Breast epithelium (tissue), 4 donors: ENCODE data around the gene C7orf57. TPM values are rescaled to one million over a fixed set of nuclear protein-coding genes. Genes with fewer than 3 reads are reported as not detected.

Experiments
- DNase-seq, 2 donors: peaks; one replicate each; pipeline ENCODE4 v3.0.0-alpha.2; 2019; ENCODE audit warnings: low spot score in 2 of 2
- H3K27ac ChIP-seq, 2 donors: fragments of 200-600 bp; sonication (generic) in 1 of 2; one replicate each; pipeline ENCODE4 v1.5.1; 2016 to 2019; ENCODE audit warnings: mild to moderate bottlenecking in 1 of 2
- H3K27me3 ChIP-seq, 2 donors: fragments of 200-600 bp; sonication (generic) in 1 of 2; one replicate each; pipeline versions ENCODE4 v1.5.1 to v1.6.0; 2017 to 2019; ENCODE audit warnings: control low read depth in 1 of 2, mild to moderate bottlenecking in 1 of 2
- H3K36me3 ChIP-seq: fragments of 200-600 bp; one replicate; pipeline ENCODE4 v1.5.1; 2019
- H3K4me1 ChIP-seq, 2 donors: fragments of 200-600 bp; sonication (generic); one replicate each; pipeline ENCODE4 v1.5.1; 2016 to 2019; ENCODE audit warnings: control low read depth in 1 of 2
- H3K4me3 ChIP-seq, 3 donors: fragments of 200-600 bp; sonication (generic); 1 replicate in 2 of 3; 2 replicates in 1 of 3; pipeline ENCODE4 v1.5.1; 2016 to 2019; ENCODE audit warnings: mild to moderate bottlenecking in 3 of 3, moderate library complexity in 2 of 3
- H3K9me3 ChIP-seq, 2 donors: fragments of 200-600 bp; sonication (generic) in 1 of 2; one replicate each; pipeline ENCODE4 v1.5.1; 2016 to 2019; ENCODE audit warnings: control low read depth in 1 of 2
- CTCF ChIP-seq, 3 donors: fragments of 450-650 bp; IDR thresholded peaks; one replicate each; pipeline ENCODE4 v1.5.1; 2016 to 2017; ENCODE audit warnings: antibody characterized with exemption in 3 of 3, mild to moderate bottlenecking in 3 of 3, moderate library complexity in 3 of 3
- POLR2A ChIP-seq: fragments of 450-650 bp; IDR thresholded peaks from one replicate; pipeline ENCODE4 v1.6.1; 2016; ENCODE audit warnings: antibody characterized with exemption, mild to moderate bottlenecking, moderate library complexity
- POLR2AphosphoS5 ChIP-seq, 3 donors: sonication (generic); formaldehyde crosslinking; IDR thresholded peaks; one replicate each; pipeline ENCODE4 v1.6.1; 2017; ENCODE audit warnings: antibody characterized with exemption in 3 of 3
- intact Hi-C: fragments of 100-400 bp; cut with DNase I; formaldehyde crosslinking; loops from one replicate; pipeline ENCODE4 v1.15.1; 2023; ENCODE audit warnings: low total_unique reads
- total RNA-seq, 3 donors: library from RNA; depleted of rRNA; stranded (reverse); fragments of >200 nt; gene quantifications; one replicate each; pipeline ENCODE4 v1.1.0, GENCODE V29; 2016

The C7orf57 gene
- total RNA-seq, 3 donors from 2014 or later: not detected

- intact Hi-C loops: no loop called here
- no peaks in the 10 kb centered on the region for H3K9me3 ChIP-seq
- H3K27ac ChIP-seq: no peak overlapping the region
- no peak overlapping the region for H3K4me3 ChIP-seq
- no peak for DNase-seq
- H3K36me3 ChIP-seq: peaks cover 6% of the 10 kb centered on the region
- TF ChIP-seq CTCF (IDR thresholded peaks at IDR 0.05): no peak
- no peaks in the 10 kb centered on the region for H3K27me3 ChIP-seq
- no peaks in the 10 kb centered on the region for H3K4me1 ChIP-seq
Observed at GRCh38 chr7:48107926-48108472, 72.7 kb downstream of the C7orf57 start.

GRCh38 chr7:48108959-48109847 is 73.9 kb downstream of the C7orf57 start:
- Histone ChIP-seq H3K4me3 (no peak overlapping the region), H3K4me1 (no peaks in the 10 kb centered on the region), H3K9me3 (no peaks in the 10 kb centered on the region), H3K27ac (no peak overlapping the region), H3K27me3 (no peaks in the 10 kb centered on the region), H3K36me3 (peaks cover 6% of the 10 kb centered on the region)
- DNase-seq: no peak
- intact Hi-C loops: no loop called here
- TF ChIP-seq POLR2AphosphoS5 (IDR thresholded peaks at IDR 0.05) (no peak), POLR2A (no peak), CTCF (IDR thresholded peaks at IDR 0.05) (no peak)

GRCh38 chr7:48109848-48110663 is 74.7 kb downstream of the C7orf57 start:
- Histone ChIP-seq H3K36me3 (peaks cover 6% of the 10 kb centered on the region), H3K9me3 (no peaks in the 10 kb centered on the region), H3K4me1 (no peaks in the 10 kb centered on the region), H3K27me3 (no peaks in the 10 kb centered on the region), H3K4me3 (no peak overlapping the region), H3K27ac (no peak overlapping the region)
- intact Hi-C loops: no loop called here
- TF ChIP-seq POLR2A: no peak
- TF ChIP-seq CTCF (IDR thresholded peaks at IDR 0.05): peak; percentile 94 to 99 (median 96)
- peak; percentile 68 to 82 for DNase-seq

DNA sequence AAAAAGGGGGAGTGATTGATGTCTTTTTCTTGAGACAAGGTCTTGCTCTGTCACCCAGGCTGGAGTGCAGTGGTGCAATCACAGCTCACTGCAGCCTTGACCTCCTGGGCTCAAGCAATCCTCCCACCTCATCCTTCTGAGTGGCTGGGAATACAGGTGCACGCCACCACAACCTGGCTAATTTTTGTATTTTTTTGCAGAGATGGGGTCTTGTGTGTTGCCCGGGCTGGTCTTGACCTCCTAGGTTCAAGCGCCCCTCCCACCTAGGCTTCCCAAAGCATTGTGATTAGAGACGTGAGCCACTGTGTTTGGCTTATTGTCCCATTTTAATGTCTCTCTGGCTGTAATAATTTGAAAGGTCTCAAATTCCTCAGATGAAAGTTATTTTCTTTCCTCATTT is 75.5 kb downstream of the C7orf57 start:
- H3K4me1 ChIP-seq: no peaks in the 10 kb centered on the region
- TF ChIP-seq CTCF (IDR thresholded peaks at IDR 0.05) (no peak), POLR2AphosphoS5 (IDR thresholded peaks at IDR 0.05) (no peak), POLR2A (no peak)
- no peaks in the 10 kb centered on the region for H3K27me3 ChIP-seq
- no peak for DNase-seq
- H3K9me3 ChIP-seq: no peaks in the 10 kb centered on the region
- intact Hi-C loops: no loop called here
- H3K4me3 ChIP-seq: no peak overlapping the region
- no peak overlapping the region for H3K27ac ChIP-seq
- peaks cover 6% of the 10 kb centered on the region for H3K36me3 ChIP-seq

Other genes starting within 250 kb of the C7orf57 start
- gene PKD1L1, start 87.1 kb upstream of the C7orf57 start, total RNA-seq: under 1 TPM; 0.32 to 0.44 (median 0.33) TPM
- gene HUS1, start 55.9 kb upstream of the C7orf57 start, total RNA-seq: 10 to 100 TPM; 26.5 to 46.2 (median 31.5) TPM
- gene SUN3, start 6.4 kb upstream of the C7orf57 start, total RNA-seq: not detected
- gene UPP1, start 53.7 kb downstream of the C7orf57 start, total RNA-seq: 10 to 100 TPM; 11.1 to 32.1 (median 19.5) TPM
- under 1 TPM; under 0.01 to 0.29 (median under 0.01) TPM for gene ABCA13, start 135.9 kb downstream of the C7orf57 start, total RNA-seq